Gastrocnemius medialis (tissue), 4 donors: ENCODE measurements around the gene CDK5RAP3.
"Not testable (repeated sequence)": the region's sequence is repeated elsewhere in the genome, so short reads cannot be mapped to it uniquely, and the experiment has no call there.

Experiments
- POLR2A ChIP-seq, 2 donors: fragments of 450-650 bp; IDR thresholded peaks; one replicate each; pipeline ENCODE4 v1.6.1; 2017; ENCODE audit warnings: antibody characterized with exemption in 2 of 2, mild to moderate bottlenecking in 2 of 2, moderate library complexity in 2 of 2
- TF ChIP-seq, protein P1 (sequence below), 5 experiments: fragments of 450-650 bp in 3 of 5; fragments of 200-600 bp in 2 of 5; sonication (generic) in 2 of 5; IDR thresholded peaks in 4 of 5; conservative IDR thresholded peaks in 1 of 5; 1 replicate in 4 of 5; 2 replicates in 1 of 5; pipeline ENCODE4 v1.5.1; 2016 to 2019; ENCODE audit warnings: antibody characterized with exemption in 5 of 5, mild to moderate bottlenecking in 3 of 5, moderate library complexity in 3 of 5

DNA sequence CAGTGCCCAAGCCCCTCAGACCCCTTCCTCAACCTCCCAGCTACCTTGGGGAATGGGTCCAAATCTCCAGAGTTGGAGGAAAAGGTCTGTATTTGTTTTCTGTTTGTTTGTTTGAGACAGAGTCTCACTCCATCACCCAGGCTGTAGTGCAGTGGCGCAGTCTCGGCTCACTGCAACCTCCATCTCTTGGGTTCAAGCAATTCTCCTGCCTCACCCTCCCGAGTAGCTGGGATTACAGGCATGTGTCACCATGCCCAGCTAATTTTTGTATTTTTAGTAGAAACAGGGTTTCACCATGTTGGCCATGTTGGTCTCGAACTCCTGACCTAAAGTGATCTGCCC lies 46.9 kb downstream of the CDK5RAP3 start:
- TF ChIP-seq, protein P1, sequence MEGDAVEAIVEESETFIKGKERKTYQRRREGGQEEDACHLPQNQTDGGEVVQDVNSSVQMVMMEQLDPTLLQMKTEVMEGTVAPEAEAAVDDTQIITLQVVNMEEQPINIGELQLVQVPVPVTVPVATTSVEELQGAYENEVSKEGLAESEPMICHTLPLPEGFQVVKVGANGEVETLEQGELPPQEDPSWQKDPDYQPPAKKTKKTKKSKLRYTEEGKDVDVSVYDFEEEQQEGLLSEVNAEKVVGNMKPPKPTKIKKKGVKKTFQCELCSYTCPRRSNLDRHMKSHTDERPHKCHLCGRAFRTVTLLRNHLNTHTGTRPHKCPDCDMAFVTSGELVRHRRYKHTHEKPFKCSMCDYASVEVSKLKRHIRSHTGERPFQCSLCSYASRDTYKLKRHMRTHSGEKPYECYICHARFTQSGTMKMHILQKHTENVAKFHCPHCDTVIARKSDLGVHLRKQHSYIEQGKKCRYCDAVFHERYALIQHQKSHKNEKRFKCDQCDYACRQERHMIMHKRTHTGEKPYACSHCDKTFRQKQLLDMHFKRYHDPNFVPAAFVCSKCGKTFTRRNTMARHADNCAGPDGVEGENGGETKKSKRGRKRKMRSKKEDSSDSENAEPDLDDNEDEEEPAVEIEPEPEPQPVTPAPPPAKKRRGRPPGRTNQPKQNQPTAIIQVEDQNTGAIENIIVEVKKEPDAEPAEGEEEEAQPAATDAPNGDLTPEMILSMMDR (IDR thresholded peaks at IDR 0.05 in 4 of 5, conservative IDR thresholded peaks at IDR 0.05 in 1 of 5), result not testable (repeated sequence)
- not testable (repeated sequence) for TF ChIP-seq POLR2A (IDR thresholded peaks at IDR 0.05)
